HepG2 (cell line): ENCODE measurements around the gene ZNF524. TPM values are rescaled to one million over a fixed set of nuclear protein-coding genes. Genes with fewer than 3 reads are reported as not detected.
A peak's percentile ranks its signal among the peaks of the same experiment; 100 is the strongest.

ENCODE experiments used
- ATF2 ChIP-seq: sonication (generic); formaldehyde crosslinking; IDR thresholded peaks from 2 replicates; pipeline ENCODE4 v1.4.0; 2020; ENCODE audit warnings: missing genetic modification reagents
- CBX5 ChIP-seq: sonication (generic); formaldehyde crosslinking; IDR thresholded peaks from 2 replicates; pipeline ENCODE4 v1.4.0; 2020; ENCODE audit warnings: missing genetic modification reagents, borderline replicate concordance
- FOXK1 ChIP-seq: sonication (generic); formaldehyde crosslinking; IDR thresholded peaks from 2 replicates; pipeline ENCODE4 v1.4.0; 2020; ENCODE audit warnings: low read depth, missing genetic modification reagents, borderline replicate concordance
- GPBP1L1 ChIP-seq: sonication (generic); formaldehyde crosslinking; IDR thresholded peaks from 2 replicates; pipeline ENCODE4 v1.5.0; 2020; ENCODE audit warnings: mild to moderate bottlenecking, missing genetic modification reagents
- KDM3A ChIP-seq: IDR thresholded peaks from 2 replicates; pipeline ENCODE4 v1.6.1; 2018; ENCODE audit warnings: low read depth, missing compliant biosample characterization
- KDM5A ChIP-seq: fragments of 200-600 bp; sonication (generic); IDR thresholded peaks from 2 replicates; pipeline ENCODE4 v1.7.0; 2018; ENCODE audit warnings: antibody characterized with exemption, mild to moderate bottlenecking, low read length, borderline replicate concordance
- MED13 ChIP-seq: sonication (generic); formaldehyde crosslinking; IDR thresholded peaks from 2 replicates; pipeline ENCODE4 v1.5.0; 2020; ENCODE audit warnings: missing genetic modification reagents
- PCBP1 ChIP-seq: fragments of 200-400 bp; formaldehyde crosslinking; IDR thresholded peaks from 2 replicates; pipeline ENCODE4 v1.6.1; 2017; ENCODE audit warnings: mild to moderate bottlenecking, low read depth, low read length, borderline replicate concordance
- RFX5 ChIP-seq: IDR thresholded peaks from 2 replicates; pipeline ENCODE4 v1.6.1; 2011; ENCODE audit warnings: low read depth, low read length, improper control_type of control experiment
- SMAD1 ChIP-seq: sonication (generic); formaldehyde crosslinking; IDR thresholded peaks from 2 replicates; pipeline ENCODE4 v1.4.0; 2020; ENCODE audit warnings: missing genetic modification reagents, low read depth, mild to moderate bottlenecking, borderline replicate concordance
- SNAI1 ChIP-seq: sonication (generic); formaldehyde crosslinking; IDR thresholded peaks from 2 replicates; pipeline ENCODE4 v1.5.0; 2020; ENCODE audit warnings: mild to moderate bottlenecking, missing genetic modification reagents, borderline replicate concordance
- SP5 ChIP-seq: IDR thresholded peaks from 2 replicates; pipeline ENCODE4 v1.6.1; 2016; ENCODE audit warnings: low read depth, borderline replicate concordance
- TBX2 ChIP-seq: sonication (generic); formaldehyde crosslinking; IDR thresholded peaks from 2 replicates; pipeline ENCODE4 v1.5.0; 2020; ENCODE audit warnings: missing genetic modification reagents, mild to moderate bottlenecking, borderline replicate concordance
- TCF12 ChIP-seq, 2 experiments: fragments of 450-650 bp in 1 of 2; sonication (generic) in 1 of 2; formaldehyde crosslinking in 1 of 2; IDR thresholded peaks; 2 replicates each; pipeline versions ENCODE4 v1.6.1 to v1.8.0; 2017 to 2022; ENCODE audit warnings: antibody characterized with exemption in 1 of 2, mild to moderate bottlenecking in 1 of 2, missing genetic modification reagents in 1 of 2, moderate library complexity in 1 of 2
- YEATS4 ChIP-seq: sonication (generic); formaldehyde crosslinking; IDR thresholded peaks from 2 replicates; pipeline ENCODE4 v1.4.0; 2020; ENCODE audit warnings: missing genetic modification reagents, borderline replicate concordance
- ZBTB2 ChIP-seq: sonication (generic); formaldehyde crosslinking; IDR thresholded peaks from 2 replicates; pipeline ENCODE4 v1.8.0; 2022; ENCODE audit warnings: low read depth, missing genetic modification reagents
- ZNF121 ChIP-seq: sonication (generic); formaldehyde crosslinking; IDR thresholded peaks from 2 replicates; pipeline ENCODE4 v1.5.0; 2020; ENCODE audit warnings: mild to moderate bottlenecking, missing genetic modification reagents
- ZNF24 ChIP-seq: fragments of 450-650 bp; IDR thresholded peaks from 2 replicates; pipeline ENCODE4 v1.6.1; 2017; ENCODE audit warnings: antibody characterized with exemption, mild to moderate bottlenecking
- ZNF547 ChIP-seq: sonication (generic); formaldehyde crosslinking; IDR thresholded peaks from 2 replicates; pipeline ENCODE4 v1.5.1; 2020; ENCODE audit warnings: mild to moderate bottlenecking, missing genetic modification reagents
- ZNF556 ChIP-seq: sonication (generic); formaldehyde crosslinking; IDR thresholded peaks from 2 replicates; pipeline ENCODE4 v1.4.0; 2020; ENCODE audit warnings: mild to moderate bottlenecking, missing genetic modification reagents, borderline replicate concordance
- ZNF678 ChIP-seq: sonication (generic); formaldehyde crosslinking; IDR thresholded peaks from 2 replicates; pipeline ENCODE4 v1.4.0; 2020; ENCODE audit warnings: mild to moderate bottlenecking, missing genetic modification reagents
- ZNF691 ChIP-seq: sonication (generic); formaldehyde crosslinking; IDR thresholded peaks from 2 replicates; pipeline ENCODE4 v1.4.0; 2020; ENCODE audit warnings: missing genetic modification reagents, low read depth, mild to moderate bottlenecking, borderline replicate concordance
- ZNF713 ChIP-seq: sonication (generic); formaldehyde crosslinking; IDR thresholded peaks from 2 replicates; pipeline ENCODE4 v1.4.0; 2020; ENCODE audit warnings: mild to moderate bottlenecking, missing genetic modification reagents
- ZNF879 ChIP-seq: sonication (generic); formaldehyde crosslinking; IDR thresholded peaks from 2 replicates; pipeline ENCODE4 v1.8.1; 2023; ENCODE audit warnings: missing genetic modification reagents
- polyA plus RNA-seq, 8 experiments: library from polyadenylated mRNA; depleted of rRNA in 3 of 8; stranded (reverse) in 7 of 8; unstranded in 1 of 8; fragments of >200 nt; fragmentation: Illumina TruSeq in 4 of 8; extraction: Trizol in 4 of 8; gene quantifications; 2 replicates each; pipeline versions ENCODE4 v1.2.1 to v1.2.3, GENCODE V29; 2011 to 2016; ENCODE audit warnings: low read depth in 4 of 8, missing spikeins in 1 of 8, mixed read lengths in 1 of 8; ENCODE audit not compliant: insufficient read depth in 1 of 8
- total RNA-seq, 5 experiments: library from RNA; depleted of rRNA; stranded (reverse); fragments of >200 nt; fragmentation: Illumina TruSeq; extraction: Trizol; gene quantifications; 2 replicates each; pipeline ENCODE4 v1.2.3, GENCODE V29; 2016; ENCODE audit warnings: low read depth in 1 of 5

ZNF524 gene
- total and polyA plus RNA-seq, 2 of the 13 experiments (the other 11 are each of a cell fraction or from before 2014, with no cell fraction given): 3.2 to 4.6 TPM

- TF ChIP-seq GPBP1L1 (CRISPR knock-in tag) (no peak), SP5 (CRISPR knock-in tag) (peak; percentile 61), ZNF691 (CRISPR knock-in tag) (no peak), ZNF678 (CRISPR knock-in tag) (no peak), ZBTB2 (no peak), ZNF121 (peak; percentile 47; the same call in 1 of the 2 replicates), PCBP1 (peak; percentile 89), CBX5 (CRISPR knock-in tag) (peak; percentile 71; the same call in 1 of the 2 replicates), ZNF713 (CRISPR knock-in tag) (no peak), TCF12 (IDR thresholded peaks at IDR 0.05) (no peak), TCF12 (CRISPR knock-in tag; IDR thresholded peaks at IDR 0.05) (no peak), KDM3A (CRISPR knock-in tag) (0 out of 2 replicates have a peak, but pooled peaks have one; percentile 42), ZNF24 (peak; percentile 68; the same call in 1 of the 2 replicates), SMAD1 (CRISPR knock-in tag) (no peak), YEATS4 (CRISPR knock-in tag) (peak; percentile 79; the same call in 1 of the 2 replicates), ZNF879 (no peak), ATF2 (CRISPR knock-in tag) (peak; percentile 64), MED13 (CRISPR knock-in tag) (no peak; the same call in 1 of the 2 replicates), SNAI1 (CRISPR knock-in tag) (no peak), TBX2 (no peak; the same call in 1 of the 2 replicates), FOXK1 (CRISPR knock-in tag) (peak; percentile 31; the same call in 1 of the 2 replicates), ZNF556 (CRISPR knock-in tag) (peak; percentile 47; the same call in 1 of the 2 replicates), ZNF547 (CRISPR knock-in tag) (peak; percentile 56; the same call in 1 of the 2 replicates), RFX5 (no peak), KDM5A (peak; percentile 78; the same call in 1 of the 2 replicates)
These were observed 19.4 kb upstream of the ZNF524 start, which contains the start of gene ZNF579 (continued) for GRCh38 chr19:55580628-55581144.
